HUES64 (cell line): ENCODE data around the gene HSPA8.

Source experiments
- H3K27ac ChIP-seq: 2 replicates; pipeline ENCODE4 v1.7.0; 2013; ENCODE audit warnings: low read depth, low read length, inconsistent platforms
- H3K27me3 ChIP-seq: 2 replicates; pipeline ENCODE4 v1.6.1; 2013; ENCODE audit warnings: mild to moderate bottlenecking, low read length; ENCODE audit not compliant: insufficient read depth
- H3K36me3 ChIP-seq: 2 replicates; pipeline ENCODE4 v1.6.1; 2013; ENCODE audit warnings: mild to moderate bottlenecking, low read length; ENCODE audit not compliant: insufficient read depth
- H3K4me1 ChIP-seq: 2 replicates; pipeline ENCODE4 v1.6.1; 2013; ENCODE audit warnings: mild to moderate bottlenecking, low read length, moderate library complexity; ENCODE audit not compliant: insufficient read depth
- H3K4me3 ChIP-seq: 2 replicates; pipeline ENCODE4 v1.5.1; 2013; ENCODE audit warnings: mild to moderate bottlenecking, low read length, moderate library complexity
- H3K9ac ChIP-seq: 2 replicates; pipeline ENCODE4 v1.6.1; 2013; ENCODE audit warnings: mild to moderate bottlenecking, low read depth, low read length
- H3K9me3 ChIP-seq: 2 replicates; pipeline ENCODE4 v1.6.1; 2013; ENCODE audit warnings: low read depth, low read length; ENCODE audit not compliant: insufficient read depth
- WGBS: fragments of 150-250, 120-280 bp; methylation state at CpG from one replicate; pipeline ENCODE4 v1.1.7; 2013; ENCODE audit warnings: missing lambda C conversion rate; 5-methylcytosine and 5-hydroxymethylcytosine counted together

Gene HSPA8

GRCh38 chr11:123041185-123041584 lies 20.8 kb downstream of the HSPA8 start:
- no peak overlapping the region for H3K9ac ChIP-seq
- no peaks in the 10 kb centered on the region for H3K9me3 ChIP-seq
- no peaks in the 10 kb centered on the region for H3K27me3 ChIP-seq
- no peaks in the 10 kb centered on the region for H3K36me3 ChIP-seq
- H3K4me3 ChIP-seq: no peak overlapping the region
- WGBS: 90% methylated on average over 10 of the region's 10 CpGs
- H3K4me1 ChIP-seq: no peaks in the 10 kb centered on the region
- no peak overlapping the region for H3K27ac ChIP-seq

- 79% methylated on average over 11 of the region's 11 CpGs for WGBS
- no peaks in the 10 kb centered on the region for H3K4me1 ChIP-seq
- H3K27ac ChIP-seq: no peak overlapping the region
- no peaks in the 10 kb centered on the region for H3K27me3 ChIP-seq
- H3K9me3 ChIP-seq: no peaks in the 10 kb centered on the region
- no peak overlapping the region for H3K9ac ChIP-seq
- no peak overlapping the region for H3K4me3 ChIP-seq
- H3K36me3 ChIP-seq: no peaks in the 10 kb centered on the region
Measured at GRCh38 chr11:123040111-123040432, 21.9 kb downstream of the HSPA8 start.

- WGBS: 94% methylated on average over 10 of the region's 10 CpGs
- Histone ChIP-seq H3K27ac (no peak overlapping the region), H3K27me3 (no peaks in the 10 kb centered on the region; the same call in 1 of the 2 replicates), H3K9me3 (no peaks in the 10 kb centered on the region), H3K4me1 (no peaks in the 10 kb centered on the region), H3K9ac (no peak overlapping the region), H3K36me3 (no peaks in the 10 kb centered on the region), H3K4me3 (no peak overlapping the region)
Measured at GRCh38 chr11:123035831-123036230, 26.1 kb downstream of the HSPA8 start.

- Histone ChIP-seq H3K9me3 (no peaks in the 10 kb centered on the region), H3K4me3 (no peak overlapping the region), H3K27ac (no peak overlapping the region), H3K36me3 (no peaks in the 10 kb centered on the region), H3K4me1 (no peaks in the 10 kb centered on the region), H3K27me3 (no peaks in the 10 kb centered on the region; the same call in 1 of the 2 replicates), H3K9ac (no peak overlapping the region)
- 89% methylated on average over 6 of the region's 6 CpGs for WGBS
Measured at GRCh38 chr11:123034597-123034996, 27.3 kb downstream of the HSPA8 start.

DNA sequence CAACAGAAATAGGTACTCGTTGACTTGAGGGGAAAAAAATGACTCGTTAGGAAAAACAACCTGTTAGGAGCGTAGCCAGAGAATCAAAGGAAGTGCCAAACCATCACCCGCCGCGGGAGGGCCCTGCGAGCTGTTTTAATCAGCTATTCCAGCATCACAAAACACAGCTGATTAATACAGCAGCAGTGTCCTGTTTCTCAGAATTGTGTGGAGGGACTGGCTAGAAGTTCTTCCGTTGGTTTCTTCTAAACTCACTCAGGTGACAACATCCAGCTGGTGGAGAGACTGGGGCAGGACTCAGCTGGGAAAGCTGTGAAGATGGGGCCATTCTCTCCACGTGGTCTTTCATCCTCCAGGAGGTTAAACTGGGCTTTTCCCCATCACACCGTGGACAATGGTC lies 28.0 kb downstream of the HSPA8 start:
- WGBS: 78% methylated on average over 10 of the region's 10 CpGs
- H3K4me3 ChIP-seq: no peak overlapping the region
- H3K4me1 ChIP-seq: no peaks in the 10 kb centered on the region
- H3K27me3 ChIP-seq: no peaks in the 10 kb centered on the region; the same call in 1 of the 2 replicates
- no peak overlapping the region for H3K27ac ChIP-seq
- H3K36me3 ChIP-seq: no peaks in the 10 kb centered on the region
- no peak overlapping the region for H3K9ac ChIP-seq
- no peaks in the 10 kb centered on the region for H3K9me3 ChIP-seq

- WGBS: 70% methylated on average over 4 of the region's 4 CpGs
- Histone ChIP-seq H3K9me3 (no peaks in the 10 kb centered on the region), H3K27ac (no peak overlapping the region), H3K36me3 (no peaks in the 10 kb centered on the region), H3K27me3 (no peaks in the 10 kb centered on the region; the same call in 1 of the 2 replicates), H3K4me1 (no peaks in the 10 kb centered on the region), H3K9ac (no peak overlapping the region), H3K4me3 (no peak overlapping the region)
Measured at GRCh38 chr11:123030517-123030916, 31.4 kb downstream of the HSPA8 start.

GRCh38 chr11:123020968-123021367 lies 41.0 kb downstream of the HSPA8 start:
- Histone ChIP-seq H3K27me3 (no peaks in the 10 kb centered on the region), H3K36me3 (no peaks in the 10 kb centered on the region), H3K9me3 (no peaks in the 10 kb centered on the region), H3K4me1 (no peaks in the 10 kb centered on the region), H3K4me3 (no peak overlapping the region), H3K9ac (no peak overlapping the region), H3K27ac (no peak overlapping the region)
- WGBS: 53% methylated on average over 2 of the region's 2 CpGs

DNA sequence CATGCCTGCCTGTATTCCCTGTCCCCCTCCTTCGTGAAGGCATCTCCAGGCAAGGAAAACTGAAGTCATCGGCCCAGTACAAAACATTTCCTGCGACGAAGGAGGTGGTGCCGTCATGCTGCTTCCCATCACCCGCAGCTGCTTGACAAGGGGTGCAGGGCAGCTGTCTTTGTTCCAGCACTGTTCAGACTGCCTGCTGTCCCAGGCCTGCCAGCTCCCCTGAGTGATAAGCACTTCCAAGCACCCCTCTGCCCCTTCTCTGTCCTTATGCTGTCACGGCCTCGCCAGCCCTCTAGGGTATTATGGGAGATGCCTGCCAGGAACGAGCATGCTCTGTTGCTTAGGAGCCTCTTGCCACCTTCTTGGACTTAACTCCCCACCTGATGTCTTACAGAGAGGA lies 43.2 kb downstream of the HSPA8 start:
- Histone ChIP-seq H3K27me3 (no peaks in the 10 kb centered on the region), H3K36me3 (no peaks in the 10 kb centered on the region), H3K27ac (no peak overlapping the region), H3K4me3 (no peak overlapping the region), H3K9ac (no peak overlapping the region), H3K4me1 (no peaks in the 10 kb centered on the region), H3K9me3 (no peaks in the 10 kb centered on the region)
- WGBS: 94% methylated on average over 9 of the region's 9 CpGs

- Histone ChIP-seq H3K9ac (no peak overlapping the region), H3K27ac (no peak overlapping the region), H3K36me3 (no peaks in the 10 kb centered on the region), H3K27me3 (no peaks in the 10 kb centered on the region), H3K4me1 (peaks cover 7% of the 10 kb centered on the region), H3K4me3 (no peak overlapping the region), H3K9me3 (no peaks in the 10 kb centered on the region)
- WGBS: 79% methylated on average over 4 of the region's 4 CpGs
Measured at GRCh38 chr11:123011510-123011909, 50.4 kb downstream of the HSPA8 start.
